Breast epithelium (tissue), 4 donors: Measurements from ENCODE around the gene PCDHGA11. TPM values are rescaled to one million over a fixed set of nuclear protein-coding genes. Genes with fewer than 3 reads are reported as not detected.
"Not testable (repeated sequence)": the region's sequence is repeated elsewhere in the genome, so short reads cannot be mapped to it uniquely, and the experiment has no call there.

Source experiments
- DNase-seq, 2 donors: peaks; one replicate each; pipeline ENCODE4 v3.0.0-alpha.2; 2019; ENCODE audit warnings: low spot score in 2 of 2
- H3K27ac ChIP-seq, 2 donors: fragments of 200-600 bp; sonication (generic) in 1 of 2; one replicate each; pipeline ENCODE4 v1.5.1; 2016 to 2019; ENCODE audit warnings: mild to moderate bottlenecking in 1 of 2
- H3K27me3 ChIP-seq, 2 donors: fragments of 200-600 bp; sonication (generic) in 1 of 2; one replicate each; pipeline versions ENCODE4 v1.5.1 to v1.6.0; 2017 to 2019; ENCODE audit warnings: control low read depth in 1 of 2, mild to moderate bottlenecking in 1 of 2
- H3K36me3 ChIP-seq: fragments of 200-600 bp; one replicate; pipeline ENCODE4 v1.5.1; 2019
- H3K4me1 ChIP-seq, 2 donors: fragments of 200-600 bp; sonication (generic); one replicate each; pipeline ENCODE4 v1.5.1; 2016 to 2019; ENCODE audit warnings: control low read depth in 1 of 2
- H3K4me3 ChIP-seq, 3 donors: fragments of 200-600 bp; sonication (generic); 1 replicate in 2 of 3; 2 replicates in 1 of 3; pipeline ENCODE4 v1.5.1; 2016 to 2019; ENCODE audit warnings: mild to moderate bottlenecking in 3 of 3, moderate library complexity in 2 of 3
- H3K9me3 ChIP-seq, 2 donors: fragments of 200-600 bp; sonication (generic) in 1 of 2; one replicate each; pipeline ENCODE4 v1.5.1; 2016 to 2019; ENCODE audit warnings: control low read depth in 1 of 2
- POLR2A ChIP-seq: fragments of 450-650 bp; IDR thresholded peaks from one replicate; pipeline ENCODE4 v1.6.1; 2016; ENCODE audit warnings: antibody characterized with exemption, mild to moderate bottlenecking, moderate library complexity
- POLR2AphosphoS5 ChIP-seq, 3 donors: sonication (generic); formaldehyde crosslinking; IDR thresholded peaks; one replicate each; pipeline ENCODE4 v1.6.1; 2017; ENCODE audit warnings: antibody characterized with exemption in 3 of 3
- intact Hi-C: fragments of 100-400 bp; cut with DNase I; formaldehyde crosslinking; loops from one replicate; pipeline ENCODE4 v1.15.1; 2023; ENCODE audit warnings: low total_unique reads
- total RNA-seq, 3 donors: library from RNA; depleted of rRNA; stranded (reverse); fragments of >200 nt; gene quantifications; one replicate each; pipeline ENCODE4 v1.1.0, GENCODE V29; 2016
- TF ChIP-seq, protein P1 (sequence below), 3 donors: fragments of 450-650 bp; IDR thresholded peaks; one replicate each; pipeline ENCODE4 v1.5.1; 2016 to 2017; ENCODE audit warnings: antibody characterized with exemption in 3 of 3, mild to moderate bottlenecking in 3 of 3, moderate library complexity in 3 of 3

The PCDHGA11 gene
- total RNA-seq, 3 donors from 2014 or later, result 5.0 to 9.8 (median 9.7) TPM

DNA sequence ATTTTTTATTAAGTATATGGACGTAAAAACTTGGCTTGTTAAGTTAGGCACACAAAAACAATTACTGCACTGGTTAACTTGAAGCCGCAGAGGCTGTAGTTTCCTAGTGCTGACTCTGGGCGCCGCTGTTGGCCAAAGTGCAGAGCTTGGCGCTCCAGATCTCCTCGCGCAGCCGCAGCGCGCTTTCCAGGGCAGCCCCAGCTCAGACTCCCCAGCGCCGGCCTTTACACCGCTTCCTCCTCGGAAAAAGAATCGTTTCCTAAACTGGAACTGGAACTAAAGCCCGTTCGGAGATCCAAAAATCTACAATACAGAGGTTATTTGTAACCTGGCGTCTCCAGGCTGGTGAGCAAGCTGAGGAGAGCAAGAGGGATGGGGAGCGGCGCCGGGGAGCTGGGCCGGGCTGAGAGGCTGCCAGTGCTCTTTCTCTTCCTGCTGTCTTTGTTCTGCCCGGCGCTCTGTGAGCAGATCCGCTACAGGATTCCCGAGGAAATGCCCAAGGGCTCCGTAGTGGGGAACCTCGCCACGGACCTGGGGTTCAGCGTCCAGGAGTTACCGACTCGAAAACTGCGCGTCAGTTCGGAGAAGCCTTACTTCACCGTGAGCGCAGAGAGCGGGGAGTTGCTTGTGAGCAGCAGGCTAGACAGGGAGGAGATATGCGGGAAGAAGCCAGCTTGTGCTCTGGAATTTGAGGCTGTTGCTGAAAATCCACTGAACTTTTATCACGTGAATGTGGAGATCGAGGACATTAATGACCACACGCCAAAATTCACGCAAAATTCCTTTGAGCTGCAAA lies 22.9 kb upstream of the PCDHGA11 start, which contains the start of gene PCDHGB5:
Gene PCDHGB5 (plus strand): TSS at position 192 of the 796 bp plus-strand sequence. CDS start 181 bp downstream, at position 373.
- H3K27me3 ChIP-seq, H3K27ac ChIP-seq, intact Hi-C loops, H3K36me3 ChIP-seq, H3K4me1 ChIP-seq, DNase-seq: not testable (repeated sequence)
- TF ChIP-seq, protein P1, sequence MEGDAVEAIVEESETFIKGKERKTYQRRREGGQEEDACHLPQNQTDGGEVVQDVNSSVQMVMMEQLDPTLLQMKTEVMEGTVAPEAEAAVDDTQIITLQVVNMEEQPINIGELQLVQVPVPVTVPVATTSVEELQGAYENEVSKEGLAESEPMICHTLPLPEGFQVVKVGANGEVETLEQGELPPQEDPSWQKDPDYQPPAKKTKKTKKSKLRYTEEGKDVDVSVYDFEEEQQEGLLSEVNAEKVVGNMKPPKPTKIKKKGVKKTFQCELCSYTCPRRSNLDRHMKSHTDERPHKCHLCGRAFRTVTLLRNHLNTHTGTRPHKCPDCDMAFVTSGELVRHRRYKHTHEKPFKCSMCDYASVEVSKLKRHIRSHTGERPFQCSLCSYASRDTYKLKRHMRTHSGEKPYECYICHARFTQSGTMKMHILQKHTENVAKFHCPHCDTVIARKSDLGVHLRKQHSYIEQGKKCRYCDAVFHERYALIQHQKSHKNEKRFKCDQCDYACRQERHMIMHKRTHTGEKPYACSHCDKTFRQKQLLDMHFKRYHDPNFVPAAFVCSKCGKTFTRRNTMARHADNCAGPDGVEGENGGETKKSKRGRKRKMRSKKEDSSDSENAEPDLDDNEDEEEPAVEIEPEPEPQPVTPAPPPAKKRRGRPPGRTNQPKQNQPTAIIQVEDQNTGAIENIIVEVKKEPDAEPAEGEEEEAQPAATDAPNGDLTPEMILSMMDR (IDR thresholded peaks at IDR 0.05), result peak in 2 of 3 donors; percentile 38 to 40
- Histone ChIP-seq H3K4me3 (peak within 1 kb of the TSS; percentile 1 to 45 (median 24)), H3K9me3 (peaks cover 79 to 96% of the 10 kb centered on the region in 2 donors)

DNA sequence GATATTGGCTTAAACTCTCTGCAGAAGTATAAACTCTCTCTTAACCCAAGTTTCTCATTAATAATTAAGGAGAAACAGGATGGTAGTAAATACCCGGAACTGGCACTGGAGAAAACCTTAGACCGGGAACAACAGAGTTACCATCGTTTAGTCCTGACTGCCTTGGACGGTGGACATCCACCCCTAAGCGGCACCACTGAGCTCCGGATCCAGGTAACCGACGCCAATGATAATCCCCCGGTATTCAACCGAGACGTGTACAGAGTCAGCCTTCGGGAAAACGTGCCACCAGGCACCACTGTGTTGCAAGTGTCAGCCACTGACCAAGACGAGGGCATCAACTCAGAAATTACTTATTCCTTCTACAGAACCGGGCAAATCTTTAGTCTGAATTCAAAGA lies 22.2 kb upstream of the PCDHGA11 start:
- no peak for DNase-seq
- Histone ChIP-seq H3K4me1 (no peaks in the 10 kb centered on the region), H3K36me3 (no peaks in the 10 kb centered on the region), H3K4me3 (peak overlapping the region in 1 of 3 donors; percentile 10), H3K27me3 (no peaks in the 10 kb centered on the region), H3K9me3 (peaks cover 79 to 96% of the 10 kb centered on the region in 2 donors), H3K27ac (no peak overlapping the region)
- TF ChIP-seq, protein P1 (IDR thresholded peaks at IDR 0.05), result no peak
- TF ChIP-seq POLR2AphosphoS5 (IDR thresholded peaks at IDR 0.05) (no peak), POLR2A (no peak)
- intact Hi-C loops, result no loop called here

GRCh38 chr5:141399555-141400258 lies 21.1 kb upstream of the PCDHGA11 start:
- Histone ChIP-seq H3K4me3 (peak overlapping the region in 1 of 3 donors; percentile 35), H3K4me1 (no peaks in the 10 kb centered on the region), H3K36me3 (no peaks in the 10 kb centered on the region), H3K27ac (no peak overlapping the region), H3K27me3 (no peaks in the 10 kb centered on the region), H3K9me3 (peaks cover 79 to 96% of the 10 kb centered on the region in 2 donors)
- no peak for DNase-seq
- TF ChIP-seq, protein P1 (IDR thresholded peaks at IDR 0.05), result no peak
- TF ChIP-seq POLR2AphosphoS5 (IDR thresholded peaks at IDR 0.05), result no peak
- TF ChIP-seq POLR2A, result no peak
- intact Hi-C loops, result loop anchor here (5.0 kb wide), 1 partner anchor 128 kb away; no protein-coding TSS in a partner anchor

DNA sequence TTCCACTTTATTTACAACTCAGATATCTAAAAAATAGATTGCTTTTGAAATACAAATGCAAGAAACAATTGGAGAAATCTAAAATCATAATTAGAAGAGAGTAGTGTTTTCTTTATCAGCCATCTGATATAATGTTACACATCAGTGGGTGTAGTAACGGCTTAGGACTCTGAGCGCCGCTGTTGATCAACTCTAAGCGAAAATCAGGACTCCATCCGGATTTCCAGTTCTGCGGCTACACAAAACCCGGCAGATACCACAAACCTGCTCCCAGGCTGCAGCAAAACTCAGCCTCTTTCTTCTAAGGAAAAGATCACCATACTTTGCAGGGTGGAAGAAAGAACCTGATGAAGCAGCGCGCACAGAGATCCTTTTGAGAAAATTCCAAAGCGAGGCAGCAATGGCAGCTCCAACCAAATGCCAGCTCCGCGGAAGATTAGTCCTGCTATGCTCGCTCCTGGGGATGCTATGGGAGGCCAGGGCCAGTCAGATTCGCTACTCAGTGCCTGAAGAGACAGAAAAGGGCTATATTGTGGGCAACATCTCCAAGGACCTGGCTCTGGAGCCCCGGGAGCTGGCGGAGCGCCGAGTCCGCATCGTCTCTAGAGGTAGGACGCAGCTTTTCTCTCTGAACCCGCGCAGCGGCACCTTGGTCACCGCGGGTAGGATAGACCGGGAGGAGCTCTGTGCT lies 18.2 kb upstream of the PCDHGA11 start, which contains the start of gene PCDHGA9:
Gene PCDHGA9 (plus strand): TSS at position 226 of the 691 bp plus-strand sequence. CDS start 175 bp downstream, at position 401.
- peak within 1 kb of the TSS; percentile 27 to 57 (median 35) for H3K4me3 ChIP-seq
- H3K36me3 ChIP-seq, result no peaks in the 10 kb centered on the region
- peak within 1 kb of the TSS in 1 of 2 donors; percentile 0 for H3K27ac ChIP-seq
- H3K27me3 ChIP-seq, result no peaks in the 10 kb centered on the region
- H3K9me3 ChIP-seq, result peaks cover 77 to 96% of the 10 kb centered on the region in 2 donors
- intact Hi-C loops, result loop anchor here (5.0 kb wide), 1 partner anchor 125 kb away; no protein-coding TSS in a partner anchor
- H3K4me1 ChIP-seq, result no peaks in the 10 kb centered on the region
- DNase-seq, result no peak
- TF ChIP-seq POLR2AphosphoS5 (IDR thresholded peaks at IDR 0.05), result no peak
- TF ChIP-seq, protein P1 (IDR thresholded peaks at IDR 0.05), result no peak
- no peak for TF ChIP-seq POLR2A
